GM13977 (cell line): ENCODE results near the gene KLF17.

Source experiments
- DNase-seq: peaks from one replicate; pipeline ENCODE4 v3.0.0; 2012; ENCODE audit warnings: low spot score
- CTCF ChIP-seq: IDR thresholded peaks from 2 replicates; pipeline ENCODE4 v1.5.1; 2012; ENCODE audit warnings: mild to moderate bottlenecking, control low read depth; ENCODE audit not compliant: insufficient read depth; ENCODE audit errors: extremely low read depth, missing control alignments
- in situ Hi-C: fragments of 300-500 bp; cut with MboI; formaldehyde crosslinking; loops from one replicate; pipeline ENCODE4 v1.12.0; 2022; ENCODE audit warnings: low sequenced_read_pairs, low pct_unique_long_range_greater_than_20kb, mixed read lengths, inconsistent platforms; ENCODE audit not compliant: unreplicated experiment

Gene KLF17

GRCh38 chr1:44151808-44152207 is 33.2 kb downstream of the KLF17 start:
- TF ChIP-seq CTCF = no peak
- DNase-seq = no peak
- in situ Hi-C loops = no loop called here

- DNase-seq = no peak
- in situ Hi-C loops = no loop called here
- TF ChIP-seq CTCF = no peak
These were observed 34.1 kb downstream of the KLF17 start for GRCh38 chr1:44152692-44153091.

- DNase-seq = no peak
- in situ Hi-C loops = no loop called here
- TF ChIP-seq CTCF = no peak
These were observed 35.4 kb downstream of the KLF17 start for GRCh38 chr1:44154049-44154448.

DNA sequence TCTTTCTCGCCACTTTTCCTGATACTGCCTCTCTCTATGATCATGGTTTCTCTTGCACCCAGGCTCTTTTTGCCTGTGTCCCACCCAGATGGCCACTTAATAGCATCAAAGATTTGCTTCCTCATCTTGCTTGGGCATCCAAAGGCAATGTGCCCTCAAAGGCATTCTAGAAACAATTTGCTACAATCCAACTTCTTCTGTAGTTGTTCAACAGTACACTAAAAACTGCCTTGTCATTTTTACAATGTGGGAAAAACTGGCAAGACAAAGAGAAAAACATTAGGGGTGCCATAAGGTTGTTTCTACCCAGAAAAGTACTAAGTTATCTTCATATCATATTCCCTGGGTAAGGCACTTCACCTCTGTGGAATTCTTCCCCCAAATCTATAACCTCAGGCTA is 39.3 kb downstream of the KLF17 start:
- no peak for DNase-seq
- in situ Hi-C loops = no loop called here
- no peak for TF ChIP-seq CTCF

DNA sequence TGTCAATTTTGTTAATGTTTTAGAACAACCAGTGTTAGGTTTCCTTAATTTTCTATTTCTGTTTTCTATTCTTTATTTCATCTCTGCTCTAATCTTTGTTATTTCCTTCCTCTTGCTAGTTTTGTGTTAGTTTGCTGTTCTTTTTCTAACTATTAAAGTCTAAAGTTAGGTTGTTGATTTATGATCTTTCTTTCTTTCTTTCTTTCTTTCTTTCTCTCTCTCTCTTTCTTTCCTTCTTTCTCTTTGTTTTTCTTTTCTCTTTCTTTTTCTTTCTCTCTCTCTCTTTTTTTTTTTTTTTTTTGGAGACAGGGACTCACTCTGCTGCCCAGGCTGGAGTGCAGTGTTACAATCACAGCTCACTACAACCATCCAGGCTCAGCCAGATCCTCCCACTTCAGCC is 40.2 kb downstream of the KLF17 start:
- no peak for TF ChIP-seq CTCF
- DNase-seq = no peak
- in situ Hi-C loops = no loop called here

- in situ Hi-C loops = no loop called here
- DNase-seq = no peak
- TF ChIP-seq CTCF = no peak
These were observed 42.9 kb downstream of the KLF17 start for GRCh38 chr1:44161546-44161945.

DNA sequence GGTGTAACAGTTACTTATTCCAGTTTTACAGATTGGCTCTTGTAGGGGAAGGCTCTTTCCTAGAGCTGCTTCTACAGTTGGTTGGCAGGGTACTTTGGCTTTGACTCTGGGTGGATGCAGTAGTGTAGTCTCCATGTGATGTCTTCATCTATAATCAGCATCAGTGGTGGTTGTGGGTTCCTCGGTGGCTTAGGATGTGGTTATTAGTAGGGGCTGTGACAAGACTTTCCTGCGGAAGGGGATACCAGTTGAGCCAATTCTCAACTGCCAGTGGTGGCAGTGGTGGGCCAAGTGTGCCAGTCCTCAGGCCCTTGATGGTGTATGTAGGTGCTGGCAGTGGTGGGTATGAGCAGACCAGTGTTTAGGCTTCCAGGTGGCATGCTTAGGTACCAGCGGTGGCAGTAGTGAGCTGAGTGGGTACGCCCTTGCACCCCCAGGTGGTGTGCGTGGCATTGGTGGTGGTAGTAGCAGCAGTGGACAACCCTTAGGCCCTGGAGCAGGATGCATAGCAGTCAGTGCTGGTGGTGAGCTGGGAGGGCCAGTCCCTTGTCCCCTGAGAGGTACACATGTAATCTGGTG is 50.0 kb downstream of the KLF17 start:
- no peak for DNase-seq
- in situ Hi-C loops = no loop called here
- TF ChIP-seq CTCF = no peak
